ENCODE data around the gene MBD4. TPM values are rescaled to one million over a fixed set of nuclear protein-coding genes. Genes with fewer than 3 reads are reported as not detected.
"Not testable (repeated sequence)": the region's sequence is repeated elsewhere in the genome, so short reads cannot be mapped to it uniquely, and the experiment has no call there.

The MBD4 gene
- 10 to 100 TPM; 16.4 to 31.9 (median 19.2) TPM for total RNA-seq
- polyA plus RNA-seq: 10 to 100 TPM; 11.1 to 37.8 TPM
- long read RNA-seq, donor 1, transcript MBD4-201 (8 exons, 2,470 nt): minor isoform, 10 of 32 reads
- long read RNA-seq, donor 1, transcript MBD4-203 (8 exons, 2,478 nt): major isoform, 11 of 32 reads
- long read RNA-seq, donor 1, partial matches to known transcripts: 10 of 32 reads
- long read RNA-seq, donor 1, other reads (novel, unspliced or antisense): 1 of 32 reads
- long read RNA-seq, donor 2, transcript MBD4-203 (8 exons, 2,478 nt): major isoform, 8 of 25 reads
- long read RNA-seq, donor 2, partial matches to known transcripts: 12 of 25 reads
- long read RNA-seq, donor 2, other reads (novel, unspliced or antisense): 3 of 25 reads
- long read RNA-seq, donor 3, transcript MBD4-203 (8 exons, 2,478 nt): major isoform, 15 of 39 reads
- long read RNA-seq, donor 3, transcript MBD4-201 (8 exons, 2,470 nt): minor isoform, 8 of 39 reads
- long read RNA-seq, donor 3, partial matches to known transcripts: 15 of 39 reads
- long read RNA-seq, donor 3, other reads (novel, unspliced or antisense): 1 of 39 reads

- DNase-seq (peak; percentile 96 to 97), ATAC-seq (peak; percentile 95 to 97 (median 96))
- Histone ChIP-seq H3K36me3 (peaks cover 0 to 35% (median 6%) of the 10 kb centered on the region in 9 donors), H3K9me3 (no peaks in the 10 kb centered on the region), H3K4me3 (peak within 1 kb of the TSS; percentile 64 to 91 (median 82)), H3K4me1 (peaks cover 24 to 88% (median 63%) of the 10 kb centered on the region in 9 donors), H3K27me3 (no peaks in the 10 kb centered on the region), H3K27ac (peak within 1 kb of the TSS; percentile 79 to 96 (median 89))
- 0% methylated on average over 75 of the region's 75 CpGs for WGBS, 2 donors
- intact Hi-C loops (cut with DNase I): loop anchor here in 3 of 10 donors (2.0 to 5.0 kb wide), 3 partner anchors 21 to 43 kb away; no protein-coding TSS in a partner anchor
- no peak for TF ChIP-seq CTCF (IDR thresholded peaks at IDR 0.05)
Observed at GRCh38 chr3:129439817-129440617, at the start of gene MBD4, which contains the start of gene IFT122. TSS of gene MBD4 (minus strand) at chr3:129439948. CDS start at chr3:129439833, 115 bp downstream. TSS of gene IFT122 (plus strand) at chr3:129440224. CDS start at chr3:129440331, 107 bp downstream.

GRCh38 chr3:129489258-129489657 lies 49.5 kb upstream of the MBD4 start:
- not testable (repeated sequence) for H3K4me3 ChIP-seq, DNase-seq, ATAC-seq, H3K27me3 ChIP-seq, H3K9me3 ChIP-seq
- Histone ChIP-seq H3K4me1 (peaks cover 14 to 69% (median 35%) of the 10 kb centered on the region in 9 donors), H3K36me3 (peaks cover 0 to 53% (median 9%) of the 10 kb centered on the region in 9 donors), H3K27ac (peak overlapping the region in 1 of 10 donors; percentile 78)
- 90 to 91% methylated on average over 10 of the region's 10 CpGs for WGBS, 2 donors
- intact Hi-C loops (cut with DNase I): loop anchor here in 5 of 10 donors (5.0 to 10.0 kb wide), 3 partner anchors 336 to 446 kb away; no protein-coding TSS in a partner anchor

GRCh38 chr3:129487868-129488335 lies 48.2 kb upstream of the MBD4 start:
- H3K36me3 ChIP-seq: peaks cover 0 to 49% (median 9%) of the 10 kb centered on the region in 9 donors
- DNase-seq, ATAC-seq, H3K9me3 ChIP-seq, H3K27me3 ChIP-seq, H3K4me3 ChIP-seq: not testable (repeated sequence)
- WGBS, 2 donors: 97% methylated on average over 4 of the region's 4 CpGs
- intact Hi-C loops (cut with DNase I): loop anchor here in 6 of 10 donors (2.0 to 10.0 kb wide), 4 partner anchors 337 to 447 kb away; no protein-coding TSS in a partner anchor
- H3K27ac ChIP-seq: peak overlapping the region in 1 of 10 donors; percentile 85
- H3K4me1 ChIP-seq: peaks cover 14 to 66% (median 31%) of the 10 kb centered on the region in 9 donors

GRCh38 chr3:129487183-129487867 lies 47.6 kb upstream of the MBD4 start:
- Histone ChIP-seq H3K9me3 (no peaks in the 10 kb centered on the region), H3K4me1 (peaks cover 17 to 71% (median 37%) of the 10 kb centered on the region in 9 donors), H3K27me3 (no peaks in the 10 kb centered on the region), H3K27ac (peak overlapping the region in 2 of 10 donors; percentile 31 to 85), H3K4me3 (no peak overlapping the region), H3K36me3 (peaks cover 0 to 44% (median 8%) of the 10 kb centered on the region in 9 donors)
- WGBS, 2 donors: 90 to 92% methylated on average over 13 of the region's 13 CpGs
- ATAC-seq (no peak), DNase-seq (no peak)
- no peak for TF ChIP-seq CTCF (IDR thresholded peaks at IDR 0.05)
- intact Hi-C loops (cut with DNase I): loop anchor here in 6 of 10 donors (2.0 to 10.0 kb wide), 4 partner anchors 337 to 447 kb away; no protein-coding TSS in a partner anchor

All from heart right ventricle (tissue), 16 donors.